Osteocyte (in vitro differentiated cells): ENCODE measurements around the gene TMEM220. TPM values are rescaled to one million over a fixed set of nuclear protein-coding genes. Genes with fewer than 3 reads are reported as not detected.

ENCODE experiments used
- DNase-seq: peaks from one replicate; pipeline ENCODE4 v3.0.0; 2021; ENCODE audit warnings: mixed read lengths; ENCODE audit not compliant: unreplicated experiment; ENCODE audit errors: extremely low spot score
- H3K27ac Mint-ChIP-seq: one replicate; pipeline ENCODE4 v1.8.0; 2021; ENCODE audit warnings: mild to moderate bottlenecking, mixed read lengths; ENCODE audit not compliant: unreplicated experiment
- H3K27me3 Mint-ChIP-seq: one replicate; pipeline ENCODE4 v1.8.0; 2021; ENCODE audit warnings: mixed read lengths; ENCODE audit not compliant: unreplicated experiment
- H3K36me3 Mint-ChIP-seq: one replicate; pipeline ENCODE4 v1.8.0; 2021; ENCODE audit warnings: mixed read lengths; ENCODE audit not compliant: unreplicated experiment
- H3K4me1 Mint-ChIP-seq: one replicate; pipeline ENCODE4 v1.8.0; 2021; ENCODE audit warnings: mixed read lengths; ENCODE audit not compliant: unreplicated experiment
- H3K4me3 Mint-ChIP-seq: one replicate; pipeline ENCODE4 v1.8.0; 2021; ENCODE audit warnings: mild to moderate bottlenecking, moderate library complexity, mixed read lengths; ENCODE audit not compliant: unreplicated experiment
- H3K9me3 Mint-ChIP-seq: one replicate; pipeline ENCODE4 v1.8.0; 2021; ENCODE audit warnings: mixed read lengths; ENCODE audit not compliant: unreplicated experiment
- CTCF ChIP-seq: fragments of 200-600 bp; sonication (generic); IDR thresholded peaks from 2 replicates; pipeline ENCODE4 v1.5.0; 2021; ENCODE audit warnings: antibody characterized with exemption, mild to moderate bottlenecking, moderate library complexity
- long read RNA-seq: library from polyadenylated mRNA; unstranded; transcript quantifications from one replicate; pipeline ENCODE4 v2.0.0, GENCODE V29; 2021
- total RNA-seq: library from RNA; stranded (reverse); gene quantifications from 2 replicates; pipeline ENCODE4 v1.2.1, GENCODE V29; 2021

TMEM220 gene
- 6.8 and 8.1 TPM in 2 replicates for total RNA-seq
- long read RNA-seq, transcript TMEM220-201 (6 exons, 3,106 nt), result major isoform, 18 of 26 reads
- long read RNA-seq, partial matches to known transcripts, result 1 of 26 reads
- long read RNA-seq, other reads (novel, unspliced or antisense), result 4 of 26 reads

- Mint-ChIP-seq H3K4me3 (peak within 1 kb of the TSS; percentile 90), H3K27ac (peak within 1 kb of the TSS; percentile 96), H3K4me1 (peaks cover 14% of the 10 kb centered on the region), H3K9me3 (no peaks in the 10 kb centered on the region), H3K36me3 (no peaks in the 10 kb centered on the region), H3K27me3 (peaks cover 2% of the 10 kb centered on the region)
- peak; percentile 91 for DNase-seq
- no peak for TF ChIP-seq CTCF
Measured at GRCh38 chr17:10729334-10730193, at the start of gene TMEM220. TSS of gene TMEM220 (minus strand) at chr17:10730023. CDS start at chr17:10729851, 172 bp downstream.

GRCh38 chr17:10779609-10780008 is 49.8 kb upstream of the TMEM220 start:
- H3K4me1 Mint-ChIP-seq, result no peaks in the 10 kb centered on the region
- no peak for DNase-seq

GRCh38 chr17:10777890-10778289 is 48.1 kb upstream of the TMEM220 start:
- H3K4me1 Mint-ChIP-seq, result no peaks in the 10 kb centered on the region
- no peaks in the 10 kb centered on the region for H3K36me3 Mint-ChIP-seq
- no peak overlapping the region for H3K27ac Mint-ChIP-seq

More at GRCh38 chr17:10779609-10780008, 49.8 kb upstream of the TMEM220 start:
- H3K9me3 Mint-ChIP-seq, result peaks cover 9% of the 10 kb centered on the region
- no peak overlapping the region for H3K27ac Mint-ChIP-seq
- no peak overlapping the region for H3K4me3 Mint-ChIP-seq
- H3K36me3 Mint-ChIP-seq, result no peaks in the 10 kb centered on the region
- TF ChIP-seq CTCF, result no peak
- H3K27me3 Mint-ChIP-seq, result no peaks in the 10 kb centered on the region

GRCh38 chr17:10777131-10777807 is 47.4 kb upstream of the TMEM220 start:
- H3K4me1 Mint-ChIP-seq, result no peaks in the 10 kb centered on the region
- peaks cover 16% of the 10 kb centered on the region for H3K9me3 Mint-ChIP-seq
- H3K27me3 Mint-ChIP-seq, result no peaks in the 10 kb centered on the region
- H3K4me3 Mint-ChIP-seq, result no peak overlapping the region
- no peak overlapping the region for H3K27ac Mint-ChIP-seq
- DNase-seq, result no peak
- H3K36me3 Mint-ChIP-seq, result no peaks in the 10 kb centered on the region
- no peak for TF ChIP-seq CTCF

More at GRCh38 chr17:10777890-10778289, 48.1 kb upstream of the TMEM220 start:
- H3K9me3 Mint-ChIP-seq, result peaks cover 15% of the 10 kb centered on the region
- no peak for DNase-seq
- TF ChIP-seq CTCF, result no peak
- no peaks in the 10 kb centered on the region for H3K27me3 Mint-ChIP-seq
- no peak overlapping the region for H3K4me3 Mint-ChIP-seq

- TF ChIP-seq CTCF, result no peak
- peaks cover 18% of the 10 kb centered on the region for H3K9me3 Mint-ChIP-seq
- H3K4me3 Mint-ChIP-seq, result no peak overlapping the region
- H3K36me3 Mint-ChIP-seq, result no peaks in the 10 kb centered on the region
- H3K27me3 Mint-ChIP-seq, result no peaks in the 10 kb centered on the region
- H3K4me1 Mint-ChIP-seq, result no peaks in the 10 kb centered on the region
- DNase-seq, result no peak
- no peak overlapping the region for H3K27ac Mint-ChIP-seq
Measured at GRCh38 chr17:10776381-10776780, 46.6 kb upstream of the TMEM220 start.
